ENCODE measurements around the gene HSD17B1. TPM values are rescaled to one million over a fixed set of nuclear protein-coding genes. Genes with fewer than 3 reads are reported as not detected.

The HSD17B1 gene
- total and polyA plus RNA-seq, 7 experiments from 2014 or later = 0.39 to 2.2 (median 1.4) TPM

Small RNAs within 50 kb of the gene (microRNA-seq; reads per million reads assigned to microRNA genes)
- gene MIR5010 (ENCODE audit: borderline microRNAs expressed) = not detected

Other genes starting within 250 kb of the HSD17B1 start
- gene STAT3, start 164.5 kb upstream of the HSD17B1 start, total RNA-seq = 100 to 1,000 TPM; 133 to 275 (median 231) TPM
- gene STAT3, start 164.5 kb upstream of the HSD17B1 start, polyA plus RNA-seq = 100 to 1,000 TPM; 159 to 189 TPM
- 1 to 10 TPM in 2 of 5 experiments, under 1 TPM in 1, not detected in 2; 0.32 to 3.8 (median 1.1) TPM for gene CAVIN1, start 129.7 kb upstream of the HSD17B1 start, total RNA-seq
- gene CAVIN1, start 129.7 kb upstream of the HSD17B1 start, polyA plus RNA-seq = under 1 TPM; 0.25 to 0.81 TPM
- gene ATP6V0A1, start 94.0 kb upstream of the HSD17B1 start, total RNA-seq = 10 to 100 TPM; 16.1 to 74.8 (median 17.9) TPM
- gene ATP6V0A1, start 94.0 kb upstream of the HSD17B1 start, polyA plus RNA-seq = 10 to 100 TPM; 10.7 to 16.8 TPM
- 10 to 100 TPM; 18.0 to 27.1 (median 22.3) TPM for gene NAGLU, start 16.7 kb upstream of the HSD17B1 start, total RNA-seq
- 10 to 100 TPM in 1 of 2 donors, 1 to 10 TPM in 1; 6.6 to 17.6 TPM for gene NAGLU, start 16.7 kb upstream of the HSD17B1 start, polyA plus RNA-seq
- gene COASY, start 9.2 kb downstream of the HSD17B1 start, total RNA-seq = 10 to 100 TPM; 45.3 to 76.9 (median 64.5) TPM
- 10 to 100 TPM; 56.0 to 59.2 TPM for gene COASY, start 9.2 kb downstream of the HSD17B1 start, polyA plus RNA-seq
- 10 to 100 TPM; 35.3 to 73.9 (median 65.1) TPM for gene MLX, start 14.2 kb downstream of the HSD17B1 start, total RNA-seq
- gene MLX, start 14.2 kb downstream of the HSD17B1 start, polyA plus RNA-seq = 10 to 100 TPM; 28.1 to 46.8 TPM
- gene PSMC3IP, start 24.8 kb downstream of the HSD17B1 start, total RNA-seq = 10 to 100 TPM in 1 of 5 experiments, 1 to 10 TPM in 4; 2.7 to 14.0 (median 5.2) TPM
- gene PSMC3IP, start 24.8 kb downstream of the HSD17B1 start, polyA plus RNA-seq = 1 to 10 TPM; 1.3 to 1.6 TPM
- 100 to 1,000 TPM in 2 of 5 experiments, 10 to 100 TPM in 3; 53.3 to 132 (median 75.7) TPM for gene RETREG3, start 56.5 kb downstream of the HSD17B1 start, total RNA-seq
- 100 to 1,000 TPM; 131 to 136 TPM for gene RETREG3, start 56.5 kb downstream of the HSD17B1 start, polyA plus RNA-seq
- 10 to 100 TPM in 3 of 5 experiments, 1 to 10 TPM in 2; 7.8 to 54.4 (median 12.5) TPM for gene TUBG1, start 56.8 kb downstream of the HSD17B1 start, total RNA-seq
- 10 to 100 TPM in 1 of 2 donors, 1 to 10 TPM in 1; 4.8 to 12.5 TPM for gene TUBG1, start 56.8 kb downstream of the HSD17B1 start, polyA plus RNA-seq
- 10 to 100 TPM in 4 of 5 experiments, 1 to 10 TPM in 1; 9.0 to 20.3 (median 15.3) TPM for gene TUBG2, start 106.4 kb downstream of the HSD17B1 start, total RNA-seq
- 1 to 10 TPM; 4.9 to 8.7 TPM for gene TUBG2, start 106.4 kb downstream of the HSD17B1 start, polyA plus RNA-seq
- 1 to 10 TPM in 2 of 5 experiments, under 1 TPM in 1, not detected in 2; 0.89 to 1.6 (median 1.1) TPM for gene PLEKHH3, start 124.1 kb downstream of the HSD17B1 start, total RNA-seq
- not detected for gene PLEKHH3, start 124.1 kb downstream of the HSD17B1 start, polyA plus RNA-seq
- gene CCR10, start 128.9 kb downstream of the HSD17B1 start, total RNA-seq = 1 to 10 TPM in 2 of 5 experiments, under 1 TPM in 3; 0.56 to 1.7 (median 0.67) TPM
- gene CCR10, start 128.9 kb downstream of the HSD17B1 start, polyA plus RNA-seq = under 1 TPM; 0.22 to 0.44 TPM
- gene CNTNAP1, start 129.6 kb downstream of the HSD17B1 start, total RNA-seq = 1 to 10 TPM in 4 of 5 experiments, under 1 TPM in 1; 0.92 to 2.4 (median 2.1) TPM
- under 1 TPM; 0.04 to 0.86 TPM for gene CNTNAP1, start 129.6 kb downstream of the HSD17B1 start, polyA plus RNA-seq
- 100 to 1,000 TPM in 2 of 5 experiments, 10 to 100 TPM in 3; 50.9 to 212 (median 95.4) TPM for gene EZH1, start 192.1 kb downstream of the HSD17B1 start, total RNA-seq
- gene EZH1, start 192.1 kb downstream of the HSD17B1 start, polyA plus RNA-seq = 10 to 100 TPM; 30.2 to 51.4 TPM
- not detected for gene RAMP2, start 208.3 kb downstream of the HSD17B1 start, total RNA-seq
- not detected for gene RAMP2, start 208.3 kb downstream of the HSD17B1 start, polyA plus RNA-seq
- gene VPS25, start 220.5 kb downstream of the HSD17B1 start, total RNA-seq = 10 to 100 TPM; 24.3 to 60.6 (median 37.7) TPM
- gene VPS25, start 220.5 kb downstream of the HSD17B1 start, polyA plus RNA-seq = 10 to 100 TPM; 55.0 to 57.2 TPM
- under 1 TPM; 0.10 to 0.51 (median 0.24) TPM for gene WNK4, start 227.7 kb downstream of the HSD17B1 start, total RNA-seq
- not detected for gene WNK4, start 227.7 kb downstream of the HSD17B1 start, polyA plus RNA-seq
- gene COA3, start 245.8 kb downstream of the HSD17B1 start, total RNA-seq = 10 to 100 TPM in 4 of 5 experiments, 1 to 10 TPM in 1; 7.6 to 48.1 (median 27.6) TPM
- 100 to 1,000 TPM; 108 to 118 TPM for gene COA3, start 245.8 kb downstream of the HSD17B1 start, polyA plus RNA-seq
- gene CNTD1, start 245.9 kb downstream of the HSD17B1 start, total RNA-seq = not detected
- under 1 TPM; 0.24 to 0.32 TPM for gene CNTD1, start 245.9 kb downstream of the HSD17B1 start, polyA plus RNA-seq

All from naive thymus-derived CD4-positive, alpha-beta T cell (primary cell).